Measurements from ENCODE around the gene SURF2.

- TF ChIP-seq CTCF (IDR thresholded peaks at IDR 0.05) = no peak
- no peak for TF ChIP-seq POLR2AphosphoS5 (IDR thresholded peaks at IDR 0.05)
Observed at GRCh38 chr9:133315997-133316396, 40.4 kb upstream of the SURF2 start.
